DOHH2 (cell line): ENCODE measurements around the gene AP4B1.

ENCODE experiments used
- CTCF ChIP-seq: fragments of 200-600 bp; sonication (generic); IDR thresholded peaks from one replicate; pipeline ENCODE4 v1.5.1; 2014; ENCODE audit warnings: antibody characterized with exemption, mild to moderate bottlenecking, low read depth, low read length; ENCODE audit not compliant: poor library complexity, severe bottlenecking
- EZH2phosphoT487 ChIP-seq: fragments of 200-600 bp; sonication (generic); IDR thresholded peaks from 2 replicates; pipeline ENCODE4 v1.6.1; 2017; ENCODE audit warnings: borderline replicate concordance, mild to moderate bottlenecking, antibody characterized with exemption, low read length, moderate library complexity, mixed read lengths

GRCh38 chr1:113918243-113918642 is 13.6 kb upstream of the AP4B1 start:
- TF ChIP-seq CTCF (no peak), EZH2phosphoT487 (no peak)
